MG63 (cell line): ENCODE results near the gene SLC17A3. TPM values are rescaled to one million over a fixed set of nuclear protein-coding genes. Genes with fewer than 3 reads are reported as not detected.
A peak's percentile ranks its signal among the peaks of the same experiment; 100 is the strongest.

Experiments
- DNase-seq: peaks from one replicate; pipeline ENCODE4 v3.0.0-alpha.2; 2020
- H3K27me3 ChIP-seq: fragments of 250-450 bp; sonication (Bioruptor Pico); 2 replicates; pipeline ENCODE4 v1.5.1; 2020; ENCODE audit warnings: mild to moderate bottlenecking, moderate library complexity
- H3K36me3 ChIP-seq: fragments of 250-450 bp; sonication (Bioruptor Pico); 2 replicates; pipeline ENCODE4 v1.5.1; 2020; ENCODE audit warnings: mild to moderate bottlenecking, moderate library complexity
- H3K4me3 ChIP-seq: fragments of 250-450 bp; sonication (Bioruptor Pico); 2 replicates; pipeline ENCODE4 v1.5.1; 2020; ENCODE audit warnings: mild to moderate bottlenecking, moderate library complexity
- H3K9me3 ChIP-seq: fragments of 250-450 bp; sonication (Bioruptor Pico); 2 replicates; pipeline ENCODE4 v1.5.1; 2020; ENCODE audit warnings: mild to moderate bottlenecking, moderate library complexity
- total RNA-seq: library from RNA; depleted of rRNA; stranded (reverse); fragments of >200 nt; shearing (Covaris generic); gene quantifications from 2 replicates; pipeline ENCODE4 v1.2.3, GENCODE V29; 2014; ENCODE audit warnings: low replicate concordance

SLC17A3 gene
- total RNA-seq, 1 experiment from 2014 or later, result 0.86 TPM

- no peak for DNase-seq
- Histone ChIP-seq H3K9me3 (no peaks in the 10 kb centered on the region), H3K36me3 (no peaks in the 10 kb centered on the region), H3K4me3 (no peak overlapping the region), H3K27me3 (no peaks in the 10 kb centered on the region)
These were observed 22.2 kb upstream of the SLC17A3 start for GRCh38 chr6:25896252-25896651.

GRCh38 chr6:25895771-25896170, 21.7 kb upstream of the SLC17A3 start:
- no peaks in the 10 kb centered on the region for H3K36me3 ChIP-seq
- no peak for DNase-seq
- no peaks in the 10 kb centered on the region for H3K27me3 ChIP-seq
- no peaks in the 10 kb centered on the region for H3K9me3 ChIP-seq
- H3K4me3 ChIP-seq, result no peak overlapping the region

GRCh38 chr6:25893778-25894177, 19.7 kb upstream of the SLC17A3 start:
- Histone ChIP-seq H3K9me3 (no peaks in the 10 kb centered on the region), H3K4me3 (no peak overlapping the region), H3K36me3 (no peaks in the 10 kb centered on the region), H3K27me3 (no peaks in the 10 kb centered on the region)
- DNase-seq, result no peak

- H3K9me3 ChIP-seq, result no peaks in the 10 kb centered on the region
- DNase-seq, result no peak
- H3K27me3 ChIP-seq, result no peaks in the 10 kb centered on the region
- H3K36me3 ChIP-seq, result no peaks in the 10 kb centered on the region
- no peak overlapping the region for H3K4me3 ChIP-seq
These were observed 18.8 kb upstream of the SLC17A3 start for GRCh38 chr6:25892877-25893276.

GRCh38 chr6:25889877-25890853, 16.1 kb upstream of the SLC17A3 start:
- H3K9me3 ChIP-seq, result no peaks in the 10 kb centered on the region
- H3K4me3 ChIP-seq, result no peak overlapping the region
- H3K27me3 ChIP-seq, result no peaks in the 10 kb centered on the region
- H3K36me3 ChIP-seq, result no peaks in the 10 kb centered on the region
- no peak for DNase-seq

GRCh38 chr6:25888626-25889025, 14.6 kb upstream of the SLC17A3 start:
- Histone ChIP-seq H3K27me3 (no peaks in the 10 kb centered on the region), H3K4me3 (no peak overlapping the region), H3K9me3 (no peaks in the 10 kb centered on the region), H3K36me3 (no peaks in the 10 kb centered on the region)
- DNase-seq, result no peak

GRCh38 chr6:25886066-25886465, 12.0 kb upstream of the SLC17A3 start:
- Histone ChIP-seq H3K9me3 (no peaks in the 10 kb centered on the region), H3K4me3 (no peak overlapping the region), H3K27me3 (no peaks in the 10 kb centered on the region), H3K36me3 (no peaks in the 10 kb centered on the region)
- DNase-seq, result no peak

GRCh38 chr6:25883991-25884390, 9.9 kb upstream of the SLC17A3 start:
- Histone ChIP-seq H3K36me3 (no peaks in the 10 kb centered on the region), H3K27me3 (no peaks in the 10 kb centered on the region), H3K4me3 (no peak overlapping the region), H3K9me3 (no peaks in the 10 kb centered on the region)
- DNase-seq, result peak; percentile 84

- no peaks in the 10 kb centered on the region for H3K36me3 ChIP-seq
- no peak overlapping the region for H3K4me3 ChIP-seq
- H3K9me3 ChIP-seq, result no peaks in the 10 kb centered on the region
- no peaks in the 10 kb centered on the region for H3K27me3 ChIP-seq
- DNase-seq, result peak; percentile 15
These were observed 9.5 kb upstream of the SLC17A3 start for GRCh38 chr6:25883536-25883935.

GRCh38 chr6:25882051-25882496, 8.0 kb upstream of the SLC17A3 start:
- DNase-seq, result peak; percentile 44

GRCh38 chr6:25880601-25881000, 6.6 kb upstream of the SLC17A3 start:
- Histone ChIP-seq H3K4me3 (no peak overlapping the region), H3K9me3 (no peaks in the 10 kb centered on the region), H3K36me3 (no peaks in the 10 kb centered on the region), H3K27me3 (no peaks in the 10 kb centered on the region)
- DNase-seq, result no peak

More at GRCh38 chr6:25882051-25882496, 8.0 kb upstream of the SLC17A3 start:
- no peaks in the 10 kb centered on the region for H3K36me3 ChIP-seq
- H3K9me3 ChIP-seq, result no peaks in the 10 kb centered on the region
- peak overlapping the region; percentile 32 for H3K4me3 ChIP-seq
- H3K27me3 ChIP-seq, result no peaks in the 10 kb centered on the region

- no peaks in the 10 kb centered on the region for H3K36me3 ChIP-seq
- H3K27me3 ChIP-seq, result no peaks in the 10 kb centered on the region
- DNase-seq, result no peak
- no peak overlapping the region for H3K4me3 ChIP-seq
- H3K9me3 ChIP-seq, result no peaks in the 10 kb centered on the region
These were observed 4.8 kb upstream of the SLC17A3 start for GRCh38 chr6:25878721-25879322.

- H3K36me3 ChIP-seq, result no peaks in the 10 kb centered on the region
- H3K4me3 ChIP-seq, result no peak overlapping the region
- DNase-seq, result no peak
- H3K9me3 ChIP-seq, result no peaks in the 10 kb centered on the region
- no peaks in the 10 kb centered on the region for H3K27me3 ChIP-seq
These were observed 2.0 kb upstream of the SLC17A3 start for GRCh38 chr6:25875926-25876602.

GRCh38 chr6:25875563-25875905, 1.5 kb upstream of the SLC17A3 start:
- H3K36me3 ChIP-seq, result no peaks in the 10 kb centered on the region
- no peaks in the 10 kb centered on the region for H3K27me3 ChIP-seq
- no peak for DNase-seq

GRCh38 chr6:25874822-25875562, 949 bp upstream of the SLC17A3 start:
- no peaks in the 10 kb centered on the region for H3K9me3 ChIP-seq
- DNase-seq, result no peak
- no peak overlapping the region for H3K4me3 ChIP-seq
- H3K36me3 ChIP-seq, result no peaks in the 10 kb centered on the region
- H3K27me3 ChIP-seq, result no peaks in the 10 kb centered on the region

More at GRCh38 chr6:25875563-25875905, 1.5 kb upstream of the SLC17A3 start:
- H3K9me3 ChIP-seq, result no peaks in the 10 kb centered on the region
- H3K4me3 ChIP-seq, result no peak overlapping the region

GRCh38 chr6:25872814-25873213, 1.2 kb downstream of the SLC17A3 start:
- H3K36me3 ChIP-seq, result no peaks in the 10 kb centered on the region
- no peak overlapping the region for H3K4me3 ChIP-seq
- no peak for DNase-seq
- H3K27me3 ChIP-seq, result no peaks in the 10 kb centered on the region
- no peaks in the 10 kb centered on the region for H3K9me3 ChIP-seq

GRCh38 chr6:25869840-25870239, 4.2 kb downstream of the SLC17A3 start:
- DNase-seq, result no peak
- H3K27me3 ChIP-seq, result no peaks in the 10 kb centered on the region
- no peak overlapping the region for H3K4me3 ChIP-seq
- H3K36me3 ChIP-seq, result no peaks in the 10 kb centered on the region
- H3K9me3 ChIP-seq, result no peaks in the 10 kb centered on the region
